ENCODE measurements around the gene PLXNA4.

GRCh38 chr7:132102391-132102790 is 473.9 kb downstream of the PLXNA4 start:
- TF ChIP-seq CTCF (IDR thresholded peaks at IDR 0.05; ENCODE audit: poor library complexity) (no peak), EZH2phosphoT487 (IDR thresholded peaks at IDR 0.05; ENCODE audit: low read depth, severe bottlenecking, unreplicated experiment) (no peak)

All from hepatocyte (in vitro differentiated cells).